Neural progenitor cell (in vitro differentiated cells): ENCODE results near the gene WDR76.

Experiments used
- CTCF ChIP-seq: fragments of 200-600 bp; sonication (generic); IDR thresholded peaks from 2 replicates; pipeline ENCODE4 v1.5.1; 2017; ENCODE audit warnings: antibody characterized with exemption, mild to moderate bottlenecking
- EZH2 ChIP-seq: fragments of 200-600 bp; sonication (generic); IDR thresholded peaks from 2 replicates; pipeline ENCODE4 v1.6.1; 2017; ENCODE audit warnings: antibody characterized with exemption, mild to moderate bottlenecking, moderate library complexity
- EZH2phosphoT487 ChIP-seq: fragments of 200-600 bp; sonication (generic); IDR thresholded peaks from 2 replicates; pipeline ENCODE4 v1.6.1; 2017; ENCODE audit warnings: antibody characterized with exemption

- TF ChIP-seq CTCF (no peak), EZH2 (no peak), EZH2phosphoT487 (no peak)
These were observed 89.0 kb downstream of the WDR76 start for GRCh38 chr15:43915631-43916325.
